HG03039 (cell line): Measurements from ENCODE around the gene IFT172.
A peak's percentile ranks its signal among the peaks of the same experiment; 100 is the strongest.
"Not testable (repeated sequence)": the region's sequence is repeated elsewhere in the genome, so short reads cannot be mapped to it uniquely, and the experiment has no call there.

Source experiments
- ATAC-seq: cut with Tn5 transposase; IDR thresholded peaks from one replicate; pipeline ENCODE4 v1.9.1; 2021; ENCODE audit warnings: mild to moderate bottlenecking, moderate library complexity; ENCODE audit not compliant: unreplicated experiment

The IFT172 gene

GRCh38 chr2:27489498-27490397 is at the start of gene IFT172:
Gene IFT172 (minus strand): TSS chr2:27489743. CDS start chr2:27489653, 90 bp downstream.
- peak; percentile 88 for ATAC-seq

- ATAC-seq: not testable (repeated sequence)
These were observed 49.4 kb upstream of the IFT172 start for GRCh38 chr2:27538839-27539450.

- ATAC-seq: no peak
These were observed 47.7 kb upstream of the IFT172 start for GRCh38 chr2:27537287-27537686.

- ATAC-seq: no peak
These were observed 42.4 kb upstream of the IFT172 start for GRCh38 chr2:27531983-27532382.

- no peak for ATAC-seq
These were observed 37.6 kb upstream of the IFT172 start for GRCh38 chr2:27527182-27527581.

- no peak for ATAC-seq
These were observed 32.9 kb upstream of the IFT172 start for GRCh38 chr2:27522400-27522945.

- ATAC-seq: no peak
These were observed 30.8 kb upstream of the IFT172 start for GRCh38 chr2:27520316-27520715.

GRCh38 chr2:27518782-27519113 is 29.2 kb upstream of the IFT172 start:
- no peak for ATAC-seq

GRCh38 chr2:27518113-27518781 is 28.7 kb upstream of the IFT172 start:
- ATAC-seq: no peak

- no peak for ATAC-seq
These were observed 19.8 kb upstream of the IFT172 start for GRCh38 chr2:27509326-27509725.

- no peak for ATAC-seq
These were observed 17.8 kb upstream of the IFT172 start for GRCh38 chr2:27507293-27507692.

GRCh38 chr2:27506587-27506986 is 17.0 kb upstream of the IFT172 start:
- no peak for ATAC-seq

GRCh38 chr2:27502142-27502541 is 12.6 kb upstream of the IFT172 start:
- no peak for ATAC-seq

GRCh38 chr2:27501042-27501441 is 11.5 kb upstream of the IFT172 start:
- ATAC-seq: no peak

- no peak for ATAC-seq
These were observed 9.4 kb upstream of the IFT172 start for GRCh38 chr2:27498975-27499374.

- no peak for ATAC-seq
These were observed 7.7 kb upstream of the IFT172 start for GRCh38 chr2:27497288-27497627.

- ATAC-seq: no peak
These were observed 7.1 kb upstream of the IFT172 start, which contains the start of gene GCKR for GRCh38 chr2:27496357-27497287. Gene GCKR (plus strand): TSS chr2:27496839. CDS start chr2:27496905, 66 bp downstream.

GRCh38 chr2:27495840-27496356 is 6.4 kb upstream of the IFT172 start:
- no peak for ATAC-seq

GRCh38 chr2:27494944-27495554 is 5.5 kb upstream of the IFT172 start, which contains the start of gene FNDC4:
Gene FNDC4 (minus strand): TSS chr2:27495200. CDS start chr2:27494679, 521 bp downstream.
- ATAC-seq: no peak
